Stomach (tissue), 4 donors: ENCODE measurements around the gene CETP.

Experiments
- CTCF ChIP-seq, 7 experiments: fragments of 450-650 bp in 4 of 7; fragments of 200-600 bp in 3 of 7; sonication (generic) in 3 of 7; IDR thresholded peaks; one replicate each; pipeline ENCODE4 v1.5.1; 2016 to 2019; ENCODE audit warnings: antibody characterized with exemption in 7 of 7, control low read depth in 2 of 7, mild to moderate bottlenecking in 1 of 7
- POLR2AphosphoS5 ChIP-seq, 3 donors: sonication (generic); formaldehyde crosslinking; IDR thresholded peaks; one replicate each; pipeline ENCODE4 v1.6.1; 2016; ENCODE audit warnings: antibody characterized with exemption in 3 of 3

- no peak for TF ChIP-seq CTCF (IDR thresholded peaks at IDR 0.05)
- TF ChIP-seq POLR2AphosphoS5 (IDR thresholded peaks at IDR 0.05) = peak in 2 of 3 donors; percentile 25 to 36
Observed at GRCh38 chr16:56938664-56939513, 22.9 kb upstream of the CETP start.
